GM19452 (cell line): ENCODE results near the gene CDC42BPB.

ENCODE experiments used
- ATAC-seq: cut with Tn5 transposase; IDR thresholded peaks from one replicate; pipeline ENCODE4 v1.9.1; 2021; ENCODE audit not compliant: unreplicated experiment

CDC42BPB gene

GRCh38 chr14:102996941-102997340 is 60.4 kb downstream of the CDC42BPB start:
- no peak for ATAC-seq

DNA sequence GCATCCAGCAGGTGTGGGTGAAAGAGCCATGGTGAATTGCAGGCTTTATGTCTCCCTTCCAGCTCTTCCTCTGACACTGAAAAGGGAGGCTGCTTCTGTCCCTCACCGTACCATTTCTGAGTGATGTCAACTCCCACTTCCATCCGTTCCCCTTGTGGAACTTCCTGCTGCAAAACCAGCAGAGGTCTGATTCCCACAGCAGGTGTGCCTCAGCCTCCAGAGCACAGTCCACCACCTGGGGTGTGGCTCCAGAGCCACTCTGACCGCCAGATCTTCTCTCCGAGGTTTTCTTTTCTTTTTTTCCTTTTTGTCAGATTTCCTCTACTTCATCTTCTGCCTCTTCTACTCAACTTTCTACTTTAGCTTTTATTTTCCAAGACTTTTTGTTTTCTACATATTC is 62.7 kb downstream of the CDC42BPB start:
- no peak for ATAC-seq

DNA sequence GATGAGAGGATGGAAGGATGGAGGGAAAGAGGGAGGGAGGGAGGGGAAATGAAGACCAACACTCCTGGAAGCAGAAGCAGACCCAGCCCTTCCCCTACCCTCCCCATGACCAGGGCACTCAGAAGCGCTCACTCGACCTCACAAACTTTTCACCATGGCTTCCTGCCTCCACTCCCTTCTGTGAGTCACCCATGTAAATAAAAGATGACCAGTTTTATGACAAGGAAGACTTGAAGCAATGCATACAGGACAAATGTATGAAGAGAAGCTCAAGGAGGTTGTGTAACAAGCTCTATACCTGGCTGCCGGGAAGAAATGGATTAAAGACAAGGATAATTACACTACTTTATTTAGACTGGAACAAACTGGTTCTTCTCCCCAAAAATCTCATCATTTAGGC is 63.8 kb downstream of the CDC42BPB start:
- ATAC-seq = no peak

- no peak for ATAC-seq
Observed at GRCh38 chr14:102991376-102991775, 66.0 kb downstream of the CDC42BPB start.

DNA sequence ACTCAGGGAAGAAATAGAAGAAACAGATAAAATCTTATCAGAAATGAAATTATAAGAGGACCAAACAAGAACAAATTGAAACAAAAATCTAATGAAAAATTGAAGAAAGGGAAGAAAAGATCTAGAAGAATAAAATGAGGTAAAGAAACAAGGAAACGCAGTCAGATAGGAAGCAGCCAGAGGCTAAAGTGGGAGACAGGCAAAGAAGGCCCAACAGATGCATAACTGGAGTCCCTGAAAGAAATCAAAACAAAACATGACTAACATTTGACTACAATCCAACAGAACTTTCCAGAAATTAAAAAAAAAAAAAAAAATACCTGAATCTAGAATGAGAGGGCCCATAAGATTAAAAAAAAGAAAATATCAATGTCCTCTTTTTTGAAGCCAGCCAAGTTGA is 69.3 kb downstream of the CDC42BPB start:
- no peak for ATAC-seq

GRCh38 chr14:102986810-102987579 is 70.4 kb downstream of the CDC42BPB start:
- ATAC-seq = no peak

DNA sequence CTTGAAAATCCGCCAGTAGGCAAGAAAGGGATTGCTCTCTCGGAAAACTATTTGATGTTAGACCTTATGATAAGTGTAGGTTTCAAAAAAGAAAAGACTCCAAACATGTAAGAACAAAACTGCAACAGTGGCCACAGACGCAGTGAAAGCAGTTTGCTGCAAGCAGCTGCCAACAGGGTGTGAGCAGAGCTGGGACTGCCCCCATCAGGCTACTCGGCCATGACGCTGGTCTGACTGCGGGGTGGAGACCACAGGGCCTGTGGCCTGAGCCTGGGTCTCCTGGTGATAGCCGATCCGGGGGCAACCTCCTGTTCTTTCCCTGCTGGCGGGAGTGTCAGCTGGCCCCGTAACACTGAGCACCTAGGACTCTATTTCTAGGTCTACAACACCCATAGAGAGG is 71.7 kb downstream of the CDC42BPB start:
- no peak for ATAC-seq

DNA sequence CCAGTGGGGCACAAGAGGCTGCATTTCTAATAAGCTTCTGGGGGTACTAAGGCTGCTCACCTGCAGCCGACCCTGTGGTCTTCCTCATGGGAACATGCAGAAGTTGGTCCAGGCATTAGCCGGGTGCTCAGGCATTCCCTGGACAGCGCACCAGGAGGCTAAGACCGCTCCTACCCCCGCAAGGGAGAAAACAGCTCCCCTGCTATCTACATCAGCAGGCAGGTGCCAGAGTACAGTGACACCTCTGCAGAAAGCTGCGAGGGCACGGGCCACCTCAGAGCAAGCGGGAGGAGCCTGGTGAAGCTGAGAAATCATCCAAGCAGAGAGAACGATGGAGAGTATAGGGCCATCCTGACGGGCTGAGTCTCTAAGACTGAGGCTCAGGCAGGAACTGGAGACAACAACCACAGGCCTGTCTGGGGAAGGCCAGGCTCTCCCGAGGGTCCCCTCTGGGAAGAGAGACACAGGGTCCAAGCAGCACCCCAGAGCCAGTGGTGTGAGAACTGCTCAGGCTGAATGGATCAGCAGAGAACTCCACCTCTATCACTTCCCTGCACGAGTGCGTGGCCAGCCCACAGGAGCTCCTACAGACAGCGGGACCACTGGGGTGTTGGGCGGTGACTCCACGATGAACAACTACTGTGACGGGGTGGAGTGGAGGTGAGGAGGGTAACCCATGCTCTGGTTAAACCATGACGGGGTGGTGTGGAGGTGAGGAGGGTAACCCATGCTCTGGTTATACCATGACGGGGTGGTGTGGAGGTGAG is 72.8 kb downstream of the CDC42BPB start:
- ATAC-seq = no peak

GRCh38 chr14:102983496-102983895 is 73.9 kb downstream of the CDC42BPB start:
- ATAC-seq = no peak

- ATAC-seq = no peak
Observed at GRCh38 chr14:102982852-102983470, 74.4 kb downstream of the CDC42BPB start.

- no peak for ATAC-seq
Observed at GRCh38 chr14:102980409-102980810, 76.9 kb downstream of the CDC42BPB start.

- ATAC-seq = no peak
Observed at GRCh38 chr14:102979406-102979805, 77.9 kb downstream of the CDC42BPB start.

- ATAC-seq = no peak
Observed at GRCh38 chr14:102977475-102977874, 79.9 kb downstream of the CDC42BPB start.

GRCh38 chr14:102975662-102976061 is 81.7 kb downstream of the CDC42BPB start:
- ATAC-seq = no peak

DNA sequence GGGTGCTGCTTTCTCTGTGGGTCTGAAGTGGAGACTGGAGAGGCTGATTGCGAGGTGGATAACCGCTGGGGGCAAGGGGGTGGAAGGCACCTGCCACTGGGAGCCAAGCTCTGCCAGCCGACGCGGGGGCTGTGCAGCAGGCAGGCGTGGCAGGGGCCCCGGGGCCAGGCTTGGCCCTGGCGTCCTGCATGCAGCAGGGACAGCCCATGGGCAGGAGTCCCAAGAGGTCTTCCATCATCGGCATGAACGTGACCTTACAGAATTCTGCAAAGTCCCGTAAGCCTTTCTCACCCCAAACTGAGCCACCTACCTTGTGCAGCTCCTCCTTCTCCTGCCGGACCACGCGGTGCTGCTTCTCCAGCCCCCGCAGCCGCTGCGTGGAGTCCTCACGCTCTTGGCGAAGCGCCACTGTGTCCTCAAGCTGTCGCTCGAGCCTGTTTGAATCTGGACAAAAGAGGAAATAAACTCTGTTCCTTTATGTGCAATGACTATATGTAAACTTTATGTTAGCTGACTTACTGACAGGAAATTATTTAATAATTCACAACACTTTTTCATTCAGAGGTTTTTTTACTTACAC is 83.6 kb downstream of the CDC42BPB start:
- no peak for ATAC-seq

GRCh38 chr14:102971836-102972606 is 85.3 kb downstream of the CDC42BPB start:
- no peak for ATAC-seq

GRCh38 chr14:102971314-102971713 is 86.0 kb downstream of the CDC42BPB start:
- ATAC-seq = no peak

- no peak for ATAC-seq
Observed at GRCh38 chr14:102970496-102970895, 86.9 kb downstream of the CDC42BPB start.

DNA sequence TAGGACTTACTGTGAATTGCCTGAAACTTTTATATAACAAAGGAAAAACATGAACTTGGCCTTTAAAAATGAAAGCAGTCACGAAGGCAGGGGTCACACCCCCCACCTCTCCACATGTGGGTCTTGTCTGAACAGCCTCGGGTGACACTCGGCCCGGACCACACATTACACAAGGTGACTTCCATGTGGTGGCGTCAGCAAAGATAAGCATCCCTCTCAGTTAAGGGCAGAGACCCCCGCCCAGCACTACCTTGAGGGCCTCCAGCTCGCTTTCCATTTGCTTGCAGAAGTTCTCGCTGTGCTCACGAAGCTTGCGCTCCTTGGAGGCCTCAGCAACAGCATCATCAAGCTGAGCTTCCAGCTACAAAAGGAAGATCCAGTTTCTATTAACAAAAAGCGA is 87.4 kb downstream of the CDC42BPB start:
- ATAC-seq = no peak

GRCh38 chr14:102969060-102969791 is 88.1 kb downstream of the CDC42BPB start:
- ATAC-seq = no peak
